Activated naive CD4-positive, alpha-beta T cell treated with anti-CD3 and anti-CD28 coated beads for 36 hours (primary cell): Measurements from ENCODE around the gene KLHL29. TPM values are rescaled to one million over a fixed set of nuclear protein-coding genes. Genes with fewer than 3 reads are reported as not detected.

Experiments used
- CTCF ChIA-PET: fragments of 350-600 bp; sonication (Branson Sonifier 250); formaldehyde crosslinking; loops from one replicate; lab custom pipeline; 2021; ENCODE audit warnings: antibody characterized with exemption; lab: Charles Lee
- DNase-seq: peaks from one replicate; pipeline ENCODE4 v3.0.0-alpha.2; 2020
- H3K27ac Mint-ChIP-seq: one replicate; pipeline ENCODE4 v1.8.0; 2021; ENCODE audit warnings: mild to moderate bottlenecking, mixed read lengths
- H3K27me3 Mint-ChIP-seq: one replicate; pipeline ENCODE4 v1.8.0; 2021; ENCODE audit warnings: low read depth, mixed read lengths
- H3K36me3 Mint-ChIP-seq: one replicate; pipeline ENCODE4 v1.8.0; 2021; ENCODE audit warnings: low read depth, mixed read lengths
- H3K4me1 Mint-ChIP-seq: one replicate; pipeline ENCODE4 v1.8.0; 2021; ENCODE audit warnings: low read depth, mixed read lengths
- H3K4me3 Mint-ChIP-seq: one replicate; pipeline ENCODE4 v1.8.0; 2021; ENCODE audit warnings: mild to moderate bottlenecking, moderate library complexity, mixed read lengths
- H3K9me3 Mint-ChIP-seq: one replicate; pipeline ENCODE4 v1.8.0; 2021; ENCODE audit warnings: mixed read lengths
- intact Hi-C: fragments of 100-400 bp; cut with micrococcal nuclease; formaldehyde crosslinking; loops from one replicate; pipeline ENCODE4 v1.15.1; 2023
- total RNA-seq, 2 experiments: library from RNA; stranded (reverse); gene quantifications; one replicate each; pipeline ENCODE4 v1.2.3, GENCODE V29; 2021

The KLHL29 gene
- total RNA-seq, 2 experiments from 2014 or later, result 2.4 to 2.9 TPM

GRCh38 chr2:23554054-23554697 is 169.2 kb downstream of the KLHL29 start:
- intact Hi-C loops, result no loop called here
- no peak overlapping the region for H3K27ac Mint-ChIP-seq
- H3K9me3 Mint-ChIP-seq, result no peaks in the 10 kb centered on the region
- no peak overlapping the region for H3K4me3 Mint-ChIP-seq
- no peak for DNase-seq
- H3K4me1 Mint-ChIP-seq, result no peaks in the 10 kb centered on the region
- H3K36me3 Mint-ChIP-seq, result no peaks in the 10 kb centered on the region
- H3K27me3 Mint-ChIP-seq, result no peaks in the 10 kb centered on the region
- CTCF ChIA-PET, result no interaction called here

- no peak overlapping the region for H3K4me3 Mint-ChIP-seq
These were observed 171.0 kb downstream of the KLHL29 start for GRCh38 chr2:23555944-23556343.

GRCh38 chr2:23556929-23557328 is 171.9 kb downstream of the KLHL29 start:
- no peak for DNase-seq
- Mint-ChIP-seq H3K36me3 (no peaks in the 10 kb centered on the region), H3K9me3 (no peaks in the 10 kb centered on the region), H3K4me3 (no peak overlapping the region), H3K4me1 (no peaks in the 10 kb centered on the region), H3K27me3 (no peaks in the 10 kb centered on the region), H3K27ac (no peak overlapping the region)
- CTCF ChIA-PET, result no interaction called here
- intact Hi-C loops, result no loop called here

More at GRCh38 chr2:23555944-23556343, 171.0 kb downstream of the KLHL29 start:
- DNase-seq, result no peak
- CTCF ChIA-PET, result no interaction called here
- intact Hi-C loops, result no loop called here
- Mint-ChIP-seq H3K36me3 (no peaks in the 10 kb centered on the region), H3K27me3 (no peaks in the 10 kb centered on the region), H3K9me3 (no peaks in the 10 kb centered on the region), H3K27ac (no peak overlapping the region), H3K4me1 (no peaks in the 10 kb centered on the region)

- intact Hi-C loops, result no loop called here
- H3K27me3 Mint-ChIP-seq, result no peaks in the 10 kb centered on the region
- DNase-seq, result no peak
- H3K36me3 Mint-ChIP-seq, result no peaks in the 10 kb centered on the region
- H3K4me3 Mint-ChIP-seq, result no peak overlapping the region
- CTCF ChIA-PET, result no interaction called here
- no peak overlapping the region for H3K27ac Mint-ChIP-seq
- no peaks in the 10 kb centered on the region for H3K9me3 Mint-ChIP-seq
- H3K4me1 Mint-ChIP-seq, result no peaks in the 10 kb centered on the region
These were observed 172.5 kb downstream of the KLHL29 start for GRCh38 chr2:23557455-23557854.

GRCh38 chr2:23559561-23560239 is 174.7 kb downstream of the KLHL29 start:
- H3K4me1 Mint-ChIP-seq, result no peaks in the 10 kb centered on the region
- no peak overlapping the region for H3K27ac Mint-ChIP-seq
- H3K4me3 Mint-ChIP-seq, result no peak overlapping the region
- H3K36me3 Mint-ChIP-seq, result no peaks in the 10 kb centered on the region
- no peaks in the 10 kb centered on the region for H3K27me3 Mint-ChIP-seq
- intact Hi-C loops, result no loop called here
- H3K9me3 Mint-ChIP-seq, result no peaks in the 10 kb centered on the region
- CTCF ChIA-PET, result interaction anchor here (0.6 kb wide), 1 partner anchor 102 kb away, joined by 3 read pairs; no protein-coding TSS in a partner anchor
- DNase-seq, result no peak

GRCh38 chr2:23561088-23561487 is 176.1 kb downstream of the KLHL29 start:
- H3K9me3 Mint-ChIP-seq, result no peaks in the 10 kb centered on the region
- DNase-seq, result no peak
- intact Hi-C loops, result no loop called here
- H3K4me3 Mint-ChIP-seq, result no peak overlapping the region
- H3K36me3 Mint-ChIP-seq, result no peaks in the 10 kb centered on the region
- no peak overlapping the region for H3K27ac Mint-ChIP-seq
- CTCF ChIA-PET, result no interaction called here
- H3K4me1 Mint-ChIP-seq, result no peaks in the 10 kb centered on the region
- no peaks in the 10 kb centered on the region for H3K27me3 Mint-ChIP-seq

- no peak overlapping the region for H3K27ac Mint-ChIP-seq
- H3K36me3 Mint-ChIP-seq, result no peaks in the 10 kb centered on the region
- no peak overlapping the region for H3K4me3 Mint-ChIP-seq
- intact Hi-C loops, result no loop called here
- CTCF ChIA-PET, result no interaction called here
- no peaks in the 10 kb centered on the region for H3K27me3 Mint-ChIP-seq
- no peaks in the 10 kb centered on the region for H3K4me1 Mint-ChIP-seq
- no peaks in the 10 kb centered on the region for H3K9me3 Mint-ChIP-seq
- no peak for DNase-seq
These were observed 176.6 kb downstream of the KLHL29 start for GRCh38 chr2:23561544-23561943.

- CTCF ChIA-PET, result no interaction called here
- no peak overlapping the region for H3K27ac Mint-ChIP-seq
- DNase-seq, result no peak
- intact Hi-C loops, result no loop called here
- H3K4me3 Mint-ChIP-seq, result no peak overlapping the region
- no peaks in the 10 kb centered on the region for H3K36me3 Mint-ChIP-seq
- H3K9me3 Mint-ChIP-seq, result no peaks in the 10 kb centered on the region
- H3K27me3 Mint-ChIP-seq, result no peaks in the 10 kb centered on the region
- H3K4me1 Mint-ChIP-seq, result no peaks in the 10 kb centered on the region
These were observed 177.2 kb downstream of the KLHL29 start for GRCh38 chr2:23562143-23562542.

- intact Hi-C loops, result no loop called here
- CTCF ChIA-PET, result no interaction called here
These were observed 178.2 kb downstream of the KLHL29 start for GRCh38 chr2:23563151-23563550.

GRCh38 chr2:23563673-23564614 is 179.0 kb downstream of the KLHL29 start:
- intact Hi-C loops, result no loop called here

More at GRCh38 chr2:23563151-23563550, 178.2 kb downstream of the KLHL29 start:
- DNase-seq, result no peak
- no peaks in the 10 kb centered on the region for H3K9me3 Mint-ChIP-seq
- H3K4me3 Mint-ChIP-seq, result no peak overlapping the region
- no peak overlapping the region for H3K27ac Mint-ChIP-seq
- H3K27me3 Mint-ChIP-seq, result no peaks in the 10 kb centered on the region
- H3K36me3 Mint-ChIP-seq, result no peaks in the 10 kb centered on the region
- H3K4me1 Mint-ChIP-seq, result no peaks in the 10 kb centered on the region

GRCh38 chr2:23564615-23564960 is 179.6 kb downstream of the KLHL29 start:
- H3K4me1 Mint-ChIP-seq, result no peaks in the 10 kb centered on the region
- no peaks in the 10 kb centered on the region for H3K36me3 Mint-ChIP-seq
- DNase-seq, result no peak
- CTCF ChIA-PET, result no interaction called here
- H3K9me3 Mint-ChIP-seq, result no peaks in the 10 kb centered on the region
- no peaks in the 10 kb centered on the region for H3K27me3 Mint-ChIP-seq
- intact Hi-C loops, result no loop called here
- no peak overlapping the region for H3K27ac Mint-ChIP-seq
- H3K4me3 Mint-ChIP-seq, result no peak overlapping the region

More at GRCh38 chr2:23563673-23564614, 179.0 kb downstream of the KLHL29 start:
- Mint-ChIP-seq H3K36me3 (no peaks in the 10 kb centered on the region), H3K27ac (no peak overlapping the region), H3K27me3 (no peaks in the 10 kb centered on the region), H3K4me3 (no peak overlapping the region), H3K4me1 (no peaks in the 10 kb centered on the region), H3K9me3 (no peaks in the 10 kb centered on the region)
- DNase-seq, result no peak
- CTCF ChIA-PET, result interaction anchor here (0.6 kb wide), 1 partner anchor 28 kb away, joined by 3 read pairs; no protein-coding TSS in a partner anchor

GRCh38 chr2:23565374-23565773 is 180.4 kb downstream of the KLHL29 start:
- no peaks in the 10 kb centered on the region for H3K36me3 Mint-ChIP-seq
- CTCF ChIA-PET, result no interaction called here
- intact Hi-C loops, result no loop called here
- no peaks in the 10 kb centered on the region for H3K27me3 Mint-ChIP-seq
- no peak overlapping the region for H3K4me3 Mint-ChIP-seq
- DNase-seq, result no peak
- H3K9me3 Mint-ChIP-seq, result no peaks in the 10 kb centered on the region
- H3K27ac Mint-ChIP-seq, result no peak overlapping the region
- H3K4me1 Mint-ChIP-seq, result no peaks in the 10 kb centered on the region
